ENCODE data around the gene SLC37A4.
"Not testable (repeated sequence)": the region's sequence is repeated elsewhere in the genome, so short reads cannot be mapped to it uniquely, and the experiment has no call there.

The SLC37A4 gene

GRCh38 chr11:119030329-119031047 lies at the start of gene SLC37A4:
TSS of gene SLC37A4 (minus strand) at chr11:119030877.
- peak; percentile 96 for DNase-seq

- DNase-seq = no peak
Measured at GRCh38 chr11:119078675-119079420, 48.2 kb upstream of the SLC37A4 start.

- no peak for DNase-seq
Measured at GRCh38 chr11:119077839-119078238, 47.2 kb upstream of the SLC37A4 start.

GRCh38 chr11:119067371-119068222 lies 36.9 kb upstream of the SLC37A4 start, which contains the start of gene VPS11:
TSS of gene VPS11 (plus strand) at chr11:119067818. CDS start at chr11:119067824, 6 bp downstream.
- DNase-seq = peak; percentile 87

- peak; percentile 14 for DNase-seq
Measured at GRCh38 chr11:119065369-119065768, 34.7 kb upstream of the SLC37A4 start.

- DNase-seq = no peak
Measured at GRCh38 chr11:119062779-119063178, 32.1 kb upstream of the SLC37A4 start.

GRCh38 chr11:119061256-119061655 lies 30.6 kb upstream of the SLC37A4 start:
- no peak for DNase-seq

- not testable (repeated sequence) for DNase-seq
Measured at GRCh38 chr11:119059128-119059527, 28.5 kb upstream of the SLC37A4 start.

GRCh38 chr11:119057000-119057769 lies 26.5 kb upstream of the SLC37A4 start, which contains the start of gene HYOU1:
TSS of gene HYOU1 (minus strand) at chr11:119057205. CDS start at chr11:119056160, 1,045 bp downstream.
- peak; percentile 89 for DNase-seq

GRCh38 chr11:119056421-119056999 lies 25.8 kb upstream of the SLC37A4 start:
- DNase-seq = no peak

- no peak for DNase-seq
Measured at GRCh38 chr11:119055901-119056300, 25.2 kb upstream of the SLC37A4 start.

- DNase-seq = no peak
Measured at GRCh38 chr11:119054418-119054817, 23.7 kb upstream of the SLC37A4 start.

- DNase-seq = no peak
Measured at GRCh38 chr11:119052163-119052814, 21.6 kb upstream of the SLC37A4 start.

- DNase-seq = no peak
Measured at GRCh38 chr11:119051440-119052162, 20.9 kb upstream of the SLC37A4 start.

- no peak for DNase-seq
Measured at GRCh38 chr11:119049081-119049480, 18.4 kb upstream of the SLC37A4 start.

GRCh38 chr11:119048644-119049043 lies 18.0 kb upstream of the SLC37A4 start:
- DNase-seq = no peak

- no peak for DNase-seq
Measured at GRCh38 chr11:119047205-119047604, 16.5 kb upstream of the SLC37A4 start.

GRCh38 chr11:119046489-119046888 lies 15.8 kb upstream of the SLC37A4 start:
- no peak for DNase-seq

- DNase-seq = no peak
Measured at GRCh38 chr11:119044708-119045107, 14.0 kb upstream of the SLC37A4 start.

GRCh38 chr11:119042927-119043326 lies 12.2 kb upstream of the SLC37A4 start:
- DNase-seq = no peak

Data from NCI-H446 treated with DMSO at 0.1 percent for 48 hours (cell line).